ENCODE results near the gene TF.

TF gene

DNA sequence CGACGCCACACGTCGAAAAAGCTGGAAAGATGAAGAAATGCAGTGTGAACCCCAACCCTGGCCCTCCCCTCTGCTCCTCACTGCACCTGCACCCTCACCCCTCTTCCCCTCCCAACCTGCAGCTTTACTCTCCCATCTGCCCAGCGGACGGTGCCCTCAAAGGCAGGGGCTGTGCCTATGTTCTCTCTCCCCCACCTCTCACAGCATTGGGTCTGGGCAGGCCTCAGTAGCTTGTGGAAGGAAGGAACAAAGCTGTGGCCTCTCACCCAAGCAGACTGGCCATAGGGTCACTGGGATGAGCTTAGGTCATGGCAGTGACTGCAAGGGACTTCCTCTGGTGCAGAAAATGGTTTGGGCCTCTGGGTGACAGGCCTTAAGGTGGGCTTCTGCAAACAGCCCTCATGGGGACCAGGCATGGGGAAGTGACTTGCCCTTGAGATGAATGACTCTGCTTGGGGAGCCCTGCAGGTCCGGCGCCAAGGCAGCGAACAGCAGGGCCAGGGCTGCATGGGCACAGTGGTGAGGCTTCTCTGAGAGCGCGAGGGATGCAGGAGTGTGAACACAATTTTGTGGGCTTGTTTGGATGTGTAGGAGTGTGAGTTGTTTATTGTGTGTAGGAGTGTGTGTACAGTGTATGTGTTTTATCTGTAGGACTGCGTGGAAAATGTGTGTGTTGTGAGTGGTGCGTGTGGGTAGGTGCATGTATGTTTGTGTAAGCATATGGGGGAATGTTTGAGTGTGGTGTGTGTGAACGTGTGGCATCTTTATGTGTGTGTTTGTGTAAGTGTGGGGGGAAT lies 88.6 kb downstream of the TF start:
- Histone ChIP-seq H3K9me3 (ENCODE audit: control insufficient read depth, insufficient read depth, low read length) (no peaks in the 10 kb centered on the region), H3K4me3 (ENCODE audit: low read depth, low read length) (no peak overlapping the region), H3K4me1 (ENCODE audit: control insufficient read depth, insufficient read depth, low read length) (no peaks in the 10 kb centered on the region), H3K27me3 (ENCODE audit: control insufficient read depth, insufficient read depth, low read length) (no peaks in the 10 kb centered on the region), H3K36me3 (ENCODE audit: control insufficient read depth, insufficient read depth, low read length) (peaks cover 12% of the 10 kb centered on the region), H3K9ac (ENCODE audit: low read depth, low read length) (no peak overlapping the region)

DNA sequence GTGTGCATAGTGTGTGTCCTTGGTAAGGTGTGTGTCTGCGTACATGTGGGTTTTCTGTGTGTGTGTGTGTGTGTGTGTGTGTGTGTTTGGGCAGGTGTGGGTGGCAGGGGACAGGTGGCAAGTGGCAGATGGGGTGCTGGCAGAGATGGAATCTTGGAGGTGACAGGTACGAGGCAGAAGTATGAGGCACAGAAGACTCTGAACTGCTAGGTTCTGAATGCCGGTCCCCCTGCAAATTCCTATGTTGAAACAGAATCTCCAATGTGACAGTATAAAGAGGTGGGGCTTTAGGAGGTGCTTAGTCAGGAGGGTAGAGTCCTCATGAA lies 89.2 kb downstream of the TF start:
- Histone ChIP-seq H3K27me3 (ENCODE audit: control insufficient read depth, insufficient read depth, low read length) (no peaks in the 10 kb centered on the region), H3K9me3 (ENCODE audit: control insufficient read depth, insufficient read depth, low read length) (no peaks in the 10 kb centered on the region), H3K4me1 (ENCODE audit: control insufficient read depth, insufficient read depth, low read length) (no peaks in the 10 kb centered on the region)

DNA sequence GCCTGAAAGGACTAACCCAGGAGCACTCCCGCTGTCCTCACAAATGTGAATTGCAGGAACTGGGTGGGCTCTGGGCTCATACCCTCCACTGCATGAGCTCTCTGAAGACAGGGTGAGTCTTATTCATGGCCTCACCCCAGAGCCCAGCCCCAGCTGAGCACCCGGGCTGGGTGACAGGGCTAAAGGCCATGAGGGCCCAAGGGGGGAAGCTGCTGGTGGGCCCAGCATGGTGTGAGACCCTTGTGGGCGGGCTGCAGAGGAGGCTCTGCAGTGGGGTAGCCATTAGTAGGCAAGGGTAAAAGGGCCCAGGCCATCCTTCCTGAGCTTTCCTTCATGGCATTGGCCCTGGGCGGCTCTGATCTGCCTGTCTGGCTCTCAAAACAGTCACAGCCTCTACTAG lies 89.8 kb downstream of the TF start:
- Histone ChIP-seq H3K4me3 (ENCODE audit: low read depth, low read length) (no peak overlapping the region), H3K4me1 (ENCODE audit: control insufficient read depth, insufficient read depth, low read length) (no peaks in the 10 kb centered on the region)

More for the DNA sequence above, 89.2 kb downstream of the TF start:
- H3K36me3 ChIP-seq (ENCODE audit: control insufficient read depth, insufficient read depth, low read length), result peaks cover 12% of the 10 kb centered on the region
- H3K9ac ChIP-seq (ENCODE audit: low read depth, low read length), result no peak overlapping the region
- H3K4me3 ChIP-seq (ENCODE audit: low read depth, low read length), result no peak overlapping the region

DNA sequence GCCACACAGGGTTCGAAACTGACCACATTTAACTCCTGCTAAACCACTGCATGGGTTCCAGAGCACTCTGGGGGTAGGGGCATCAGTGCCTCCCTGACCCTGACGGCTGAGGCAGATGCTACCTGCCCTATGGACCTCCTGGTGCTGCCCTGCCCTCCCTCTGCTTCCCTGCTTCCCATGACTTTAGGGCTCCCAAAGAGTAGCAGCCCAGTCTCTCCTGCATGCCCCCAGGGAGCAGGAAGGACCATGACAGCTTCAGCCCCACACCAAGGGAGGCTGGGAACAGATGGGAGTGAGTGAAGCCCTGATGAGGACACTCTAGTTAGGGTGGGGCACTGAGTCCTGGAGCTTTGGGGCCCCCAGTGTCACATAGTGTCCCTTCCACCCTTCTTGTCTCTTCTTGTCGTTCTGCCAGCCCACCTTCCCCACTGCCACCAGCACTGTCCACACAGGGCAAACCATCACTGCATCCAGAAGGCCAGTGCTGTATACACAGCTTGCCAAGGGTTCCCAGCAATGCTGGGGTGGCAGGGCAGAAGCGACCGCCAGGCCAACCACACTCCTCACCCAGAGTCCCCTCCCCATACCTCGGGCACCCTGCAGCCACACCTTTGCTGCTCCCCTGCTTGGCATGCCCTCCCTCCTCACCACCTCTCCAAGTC lies 90.4 kb downstream of the TF start:
- Histone ChIP-seq H3K4me1 (ENCODE audit: control insufficient read depth, insufficient read depth, low read length) (no peaks in the 10 kb centered on the region), H3K9ac (ENCODE audit: low read depth, low read length) (no peak overlapping the region), H3K36me3 (ENCODE audit: control insufficient read depth, insufficient read depth, low read length) (peaks cover 12% of the 10 kb centered on the region)

More for the DNA sequence above, 89.8 kb downstream of the TF start:
- peaks cover 12% of the 10 kb centered on the region for H3K36me3 ChIP-seq (ENCODE audit: control insufficient read depth, insufficient read depth, low read length)
- no peaks in the 10 kb centered on the region for H3K9me3 ChIP-seq (ENCODE audit: control insufficient read depth, insufficient read depth, low read length)
- H3K9ac ChIP-seq (ENCODE audit: low read depth, low read length), result no peak overlapping the region
- H3K27me3 ChIP-seq (ENCODE audit: control insufficient read depth, insufficient read depth, low read length), result no peaks in the 10 kb centered on the region

DNA sequence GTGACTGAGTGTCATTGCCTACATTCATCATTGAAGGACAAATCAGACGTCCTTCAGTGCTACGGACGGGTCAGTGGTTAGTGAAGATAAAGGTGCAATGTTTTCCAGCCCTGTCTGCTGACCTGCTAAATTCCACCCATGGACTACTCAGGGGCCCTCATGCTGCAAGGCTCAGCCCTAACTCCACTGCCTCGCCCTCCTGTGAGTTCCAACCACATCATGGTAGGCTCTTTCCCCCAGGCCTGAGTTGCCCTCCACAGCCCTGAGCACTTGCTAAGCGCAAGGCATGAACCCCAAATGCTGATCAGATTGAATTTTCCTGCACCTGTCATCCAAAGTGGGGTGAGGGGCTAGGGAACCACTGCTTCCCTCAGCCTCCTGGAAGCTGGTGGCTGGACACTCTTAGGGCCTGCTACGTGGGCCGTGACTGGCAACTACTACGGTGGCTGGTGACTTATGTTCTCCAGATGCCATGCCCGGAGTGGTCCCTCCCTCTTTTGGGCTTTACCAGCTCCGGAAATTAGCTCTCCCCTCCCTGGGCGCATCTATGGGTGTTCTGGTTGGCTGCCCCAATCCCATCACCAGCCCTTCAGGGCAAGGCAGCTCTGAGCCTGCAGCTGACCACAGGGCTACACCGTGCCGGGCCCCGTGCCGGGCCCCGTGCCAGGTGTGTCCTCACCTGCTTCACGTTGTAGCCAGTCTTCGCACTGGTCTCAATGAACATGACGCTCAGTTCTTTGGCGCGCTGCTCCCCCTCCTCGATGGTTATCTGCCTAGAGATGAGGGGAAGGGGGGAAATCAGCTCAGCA lies 91.5 kb downstream of the TF start:
- peaks cover 12% of the 10 kb centered on the region for H3K36me3 ChIP-seq (ENCODE audit: control insufficient read depth, insufficient read depth, low read length)
- H3K9ac ChIP-seq (ENCODE audit: low read depth, low read length), result no peak overlapping the region
- H3K4me3 ChIP-seq (ENCODE audit: low read depth, low read length), result no peak overlapping the region

More for the DNA sequence above, 90.4 kb downstream of the TF start:
- H3K4me3 ChIP-seq (ENCODE audit: low read depth, low read length), result no peak overlapping the region
- no peaks in the 10 kb centered on the region for H3K27me3 ChIP-seq (ENCODE audit: control insufficient read depth, insufficient read depth, low read length)
- H3K9me3 ChIP-seq (ENCODE audit: control insufficient read depth, insufficient read depth, low read length), result no peaks in the 10 kb centered on the region

DNA sequence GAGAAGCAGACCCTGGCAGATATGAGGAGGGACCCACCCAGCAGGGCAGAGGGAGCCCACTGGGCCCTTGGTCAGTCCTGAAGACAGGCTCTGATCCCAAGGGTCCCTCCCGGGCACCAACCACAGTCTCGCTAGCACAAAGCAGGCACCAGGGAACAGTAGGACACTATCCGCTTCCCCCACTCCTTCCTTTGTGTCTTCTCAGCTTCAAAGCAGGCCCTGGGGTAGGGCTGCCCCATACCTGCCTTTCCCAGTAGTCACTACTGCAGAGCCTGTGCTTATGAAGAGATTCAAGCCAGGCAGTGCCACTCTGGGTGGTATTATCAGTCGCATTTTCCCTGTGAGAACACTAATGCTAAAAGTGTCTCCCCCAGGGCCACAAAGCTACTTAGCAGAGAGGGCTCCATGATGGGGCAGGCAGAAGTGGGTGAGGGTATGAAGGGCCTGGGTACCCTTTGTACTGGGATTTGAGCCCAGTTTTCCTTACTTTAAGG lies 92.2 kb downstream of the TF start:
- H3K36me3 ChIP-seq (ENCODE audit: control insufficient read depth, insufficient read depth, low read length), result peaks cover 12% of the 10 kb centered on the region
- H3K4me1 ChIP-seq (ENCODE audit: control insufficient read depth, insufficient read depth, low read length), result no peaks in the 10 kb centered on the region
- no peaks in the 10 kb centered on the region for H3K27me3 ChIP-seq (ENCODE audit: control insufficient read depth, insufficient read depth, low read length)
- H3K4me3 ChIP-seq (ENCODE audit: low read depth, low read length), result no peak overlapping the region
- no peaks in the 10 kb centered on the region for H3K9me3 ChIP-seq (ENCODE audit: control insufficient read depth, insufficient read depth, low read length)
- H3K9ac ChIP-seq (ENCODE audit: low read depth, low read length), result no peak overlapping the region

More for the DNA sequence above, 91.5 kb downstream of the TF start:
- Histone ChIP-seq H3K4me1 (ENCODE audit: control insufficient read depth, insufficient read depth, low read length) (no peaks in the 10 kb centered on the region), H3K9me3 (ENCODE audit: control insufficient read depth, insufficient read depth, low read length) (no peaks in the 10 kb centered on the region), H3K27me3 (ENCODE audit: control insufficient read depth, insufficient read depth, low read length) (no peaks in the 10 kb centered on the region)

DNA sequence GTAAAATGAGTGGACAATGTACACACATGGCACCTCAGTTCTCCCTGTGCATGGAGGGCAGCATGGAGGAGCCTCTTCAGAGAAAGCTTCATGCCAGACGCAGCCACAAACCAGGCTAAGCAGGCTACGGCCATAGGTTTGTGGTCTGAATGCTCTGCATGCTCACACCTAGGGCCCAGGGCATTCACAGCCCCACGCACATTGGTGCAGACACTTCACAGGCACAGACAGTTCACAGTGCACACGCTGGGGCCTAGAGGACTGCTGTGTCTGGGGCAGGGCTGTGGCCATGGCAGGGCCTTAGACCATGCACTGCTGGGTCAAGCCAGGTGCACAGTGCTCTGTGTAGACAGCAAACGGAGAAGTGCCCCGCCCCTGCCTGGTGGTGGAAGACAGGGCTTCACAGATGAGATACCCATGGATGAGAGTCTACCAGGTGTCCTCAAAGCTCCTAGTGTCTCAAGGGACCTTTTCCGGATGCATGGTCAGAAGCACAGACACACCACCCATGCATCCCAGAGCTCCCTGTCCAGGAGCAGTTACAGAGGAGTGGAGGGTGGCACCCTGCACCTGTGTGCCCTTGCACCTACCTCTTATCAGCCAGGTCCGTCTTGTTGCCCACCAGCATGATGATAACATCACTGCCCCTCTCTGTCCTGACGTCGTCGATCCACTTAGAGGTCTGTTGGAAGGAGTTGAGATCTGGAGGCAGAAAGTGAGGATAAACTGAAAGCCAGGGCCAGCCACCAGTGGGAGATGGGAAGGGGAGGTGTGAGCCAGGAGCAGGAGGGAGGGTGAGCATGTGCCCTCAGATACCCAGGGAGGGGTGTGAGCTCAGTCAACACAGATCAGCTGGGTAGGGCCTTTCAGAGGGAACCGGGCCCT lies 93.0 kb downstream of the TF start:
- H3K9ac ChIP-seq (ENCODE audit: low read depth, low read length), result no peak overlapping the region
- H3K36me3 ChIP-seq (ENCODE audit: control insufficient read depth, insufficient read depth, low read length), result peaks cover 12% of the 10 kb centered on the region
- no peaks in the 10 kb centered on the region for H3K9me3 ChIP-seq (ENCODE audit: control insufficient read depth, insufficient read depth, low read length)
- H3K4me1 ChIP-seq (ENCODE audit: control insufficient read depth, insufficient read depth, low read length), result no peaks in the 10 kb centered on the region
- no peaks in the 10 kb centered on the region for H3K27me3 ChIP-seq (ENCODE audit: control insufficient read depth, insufficient read depth, low read length)
- H3K4me3 ChIP-seq (ENCODE audit: low read depth, low read length), result no peak overlapping the region

GRCh38 chr3:133840055-133840737 lies 94.0 kb downstream of the TF start:
- H3K9ac ChIP-seq (ENCODE audit: low read depth, low read length), result no peak overlapping the region
- no peaks in the 10 kb centered on the region for H3K9me3 ChIP-seq (ENCODE audit: control insufficient read depth, insufficient read depth, low read length)
- no peaks in the 10 kb centered on the region for H3K27me3 ChIP-seq (ENCODE audit: control insufficient read depth, insufficient read depth, low read length)
- peaks cover 12% of the 10 kb centered on the region for H3K36me3 ChIP-seq (ENCODE audit: control insufficient read depth, insufficient read depth, low read length)
- H3K4me1 ChIP-seq (ENCODE audit: control insufficient read depth, insufficient read depth, low read length), result no peaks in the 10 kb centered on the region
- H3K4me3 ChIP-seq (ENCODE audit: low read depth, low read length), result no peak overlapping the region

GRCh38 chr3:133840767-133841166 lies 94.6 kb downstream of the TF start:
- Histone ChIP-seq H3K27me3 (ENCODE audit: control insufficient read depth, insufficient read depth, low read length) (no peaks in the 10 kb centered on the region), H3K9me3 (ENCODE audit: control insufficient read depth, insufficient read depth, low read length) (no peaks in the 10 kb centered on the region), H3K4me3 (ENCODE audit: low read depth, low read length) (no peak overlapping the region), H3K9ac (ENCODE audit: low read depth, low read length) (no peak overlapping the region), H3K36me3 (ENCODE audit: control insufficient read depth, insufficient read depth, low read length) (peaks cover 10% of the 10 kb centered on the region), H3K4me1 (ENCODE audit: control insufficient read depth, insufficient read depth, low read length) (no peaks in the 10 kb centered on the region)

GRCh38 chr3:133841196-133841595 lies 95.0 kb downstream of the TF start:
- no peaks in the 10 kb centered on the region for H3K9me3 ChIP-seq (ENCODE audit: control insufficient read depth, insufficient read depth, low read length)
- no peak overlapping the region for H3K9ac ChIP-seq (ENCODE audit: low read depth, low read length)
- peaks cover 9% of the 10 kb centered on the region for H3K36me3 ChIP-seq (ENCODE audit: control insufficient read depth, insufficient read depth, low read length)
- no peaks in the 10 kb centered on the region for H3K27me3 ChIP-seq (ENCODE audit: control insufficient read depth, insufficient read depth, low read length)
- no peaks in the 10 kb centered on the region for H3K4me1 ChIP-seq (ENCODE audit: control insufficient read depth, insufficient read depth, low read length)
- H3K4me3 ChIP-seq (ENCODE audit: low read depth, low read length), result no peak overlapping the region
